DMS114 treated with DMSO at 0.1 percent for 48 hours (cell line): ENCODE results near the gene CA11.

Source experiments
- DNase-seq: peaks from one replicate; lab custom pipeline; 2025; ENCODE audit not compliant: unreplicated experiment; lab: John Stamatoyannopoulos, UW

CA11 gene

GRCh38 chr19:48614436-48615230, 31.4 kb downstream of the CA11 start, which contains the start of gene FAM83E:
Gene FAM83E (minus strand): TSS chr19:48615076. CDS start chr19:48613372, 1,704 bp downstream.
- no peak for DNase-seq

- DNase-seq: no peak
These were observed 32.0 kb downstream of the CA11 start for GRCh38 chr19:48613852-48614435.

- no peak for DNase-seq
These were observed 32.7 kb downstream of the CA11 start for GRCh38 chr19:48613024-48613851.

GRCh38 chr19:48611872-48612271, 34.1 kb downstream of the CA11 start:
- no peak for DNase-seq

GRCh38 chr19:48609571-48610108, 36.3 kb downstream of the CA11 start:
- no peak for DNase-seq

- no peak for DNase-seq
These were observed 37.2 kb downstream of the CA11 start for GRCh38 chr19:48608798-48609263.

GRCh38 chr19:48607359-48607755, 38.6 kb downstream of the CA11 start:
- no peak for DNase-seq

- no peak for DNase-seq
These were observed 39.3 kb downstream of the CA11 start, which contains the start of gene SPACA4 for GRCh38 chr19:48606463-48607358. Gene SPACA4 (plus strand): TSS chr19:48606742. CDS start chr19:48606979, 237 bp downstream.

GRCh38 chr19:48603850-48604249, 42.1 kb downstream of the CA11 start:
- no peak for DNase-seq

- DNase-seq: no peak
These were observed 42.5 kb downstream of the CA11 start for GRCh38 chr19:48603449-48603848.

- no peak for DNase-seq
These were observed 43.0 kb downstream of the CA11 start for GRCh38 chr19:48603001-48603400.

GRCh38 chr19:48600679-48601417, 45.1 kb downstream of the CA11 start:
- no peak for DNase-seq

- DNase-seq: no peak
These were observed 46.8 kb downstream of the CA11 start for GRCh38 chr19:48598996-48599700.

GRCh38 chr19:48596679-48597465, 49.1 kb downstream of the CA11 start:
- DNase-seq: no peak

- DNase-seq: no peak
These were observed 49.8 kb downstream of the CA11 start for GRCh38 chr19:48596237-48596636.

GRCh38 chr19:48595833-48596232, 50.2 kb downstream of the CA11 start:
- no peak for DNase-seq

GRCh38 chr19:48595171-48595570, 50.8 kb downstream of the CA11 start:
- DNase-seq: no peak

GRCh38 chr19:48591021-48591420, 55.0 kb downstream of the CA11 start:
- no peak for DNase-seq
